Peyer's patch (tissue), 4 donors: ENCODE results near the gene SRD5A3.

ENCODE experiments used
- CTCF ChIP-seq, 6 experiments: fragments of 450-650 bp in 4 of 6; fragments of 200-600 bp in 2 of 6; sonication (generic) in 1 of 6; IDR thresholded peaks; one replicate each; pipeline ENCODE4 v1.5.1; 2017 to 2019; ENCODE audit warnings: antibody characterized with exemption in 6 of 6, mild to moderate bottlenecking in 3 of 6, moderate library complexity in 1 of 6
- POLR2A ChIP-seq, 2 donors: fragments of 450-650 bp; IDR thresholded peaks; one replicate each; pipeline ENCODE4 v1.5.1; 2017; ENCODE audit warnings: antibody characterized with exemption in 2 of 2, mild to moderate bottlenecking in 2 of 2, moderate library complexity in 2 of 2

- TF ChIP-seq CTCF (IDR thresholded peaks at IDR 0.05) = no peak
- no peak for TF ChIP-seq POLR2A (IDR thresholded peaks at IDR 0.05)
Observed at GRCh38 chr4:55348466-55348865, 2.4 kb downstream of the SRD5A3 start.
